HepG2 (cell line): ENCODE results near the gene ANKHD1. TPM values are rescaled to one million over a fixed set of nuclear protein-coding genes. Genes with fewer than 3 reads are reported as not detected.

ENCODE experiments used
- ARNT2 ChIP-seq: sonication (generic); formaldehyde crosslinking; IDR thresholded peaks from 2 replicates; pipeline ENCODE4 v1.8.0; 2022; ENCODE audit warnings: mild to moderate bottlenecking, low read depth, missing genetic modification reagents, moderate library complexity
- CCDC6 ChIP-seq: sonication (generic); formaldehyde crosslinking; IDR thresholded peaks from 2 replicates; pipeline ENCODE4 v1.8.1; 2022; ENCODE audit warnings: mild to moderate bottlenecking, missing genetic modification reagents, moderate library complexity
- DNMT1 ChIP-seq: sonication (generic); formaldehyde crosslinking; IDR thresholded peaks from 2 replicates; pipeline ENCODE4 v1.5.1; 2020; ENCODE audit warnings: mild to moderate bottlenecking, missing genetic modification reagents
- FOSL2 ChIP-seq: sonication (generic); formaldehyde crosslinking; IDR thresholded peaks from 2 replicates; pipeline ENCODE4 v1.4.0; 2020; ENCODE audit warnings: missing genetic modification reagents
- HMG20A ChIP-seq: IDR thresholded peaks from 2 replicates; pipeline ENCODE4 v1.6.1; 2016; ENCODE audit warnings: borderline replicate concordance
- HOXA3 ChIP-seq: sonication (generic); formaldehyde crosslinking; IDR thresholded peaks from 2 replicates; pipeline ENCODE4 v1.5.0; 2020; ENCODE audit warnings: missing genetic modification reagents
- PITX1 ChIP-seq: sonication (generic); formaldehyde crosslinking; IDR thresholded peaks from 2 replicates; pipeline ENCODE4 v1.5.1; 2020; ENCODE audit warnings: mild to moderate bottlenecking, missing genetic modification reagents
- RBFOX2 ChIP-seq: fragments of 200-400 bp; formaldehyde crosslinking; IDR thresholded peaks from 2 replicates; pipeline ENCODE4 v1.6.1; 2017; ENCODE audit warnings: low read depth, mild to moderate bottlenecking, low read length
- TAF1 ChIP-seq: sonication (generic); formaldehyde crosslinking; IDR thresholded peaks from 2 replicates; pipeline ENCODE4 v1.4.0; 2020; ENCODE audit warnings: missing genetic modification reagents
- TBX3 ChIP-seq: fragments of 450-650 bp; IDR thresholded peaks from 2 replicates; pipeline ENCODE4 v1.6.1; 2017; ENCODE audit warnings: antibody characterized with exemption, mild to moderate bottlenecking, inconsistent platforms, borderline replicate concordance
- ZKSCAN8 ChIP-seq: IDR thresholded peaks from 2 replicates; pipeline ENCODE4 v1.6.1; 2016; ENCODE audit warnings: borderline replicate concordance, missing genetic modification reagents, missing compliant biosample characterization
- ZNF24 ChIP-seq: fragments of 450-650 bp; IDR thresholded peaks from 2 replicates; pipeline ENCODE4 v1.6.1; 2017; ENCODE audit warnings: antibody characterized with exemption, mild to moderate bottlenecking
- ZNF713 ChIP-seq: sonication (generic); formaldehyde crosslinking; IDR thresholded peaks from 2 replicates; pipeline ENCODE4 v1.4.0; 2020; ENCODE audit warnings: mild to moderate bottlenecking, missing genetic modification reagents
- ZNF737 ChIP-seq: sonication (generic); formaldehyde crosslinking; IDR thresholded peaks from 2 replicates; pipeline ENCODE4 v1.5.0; 2020; ENCODE audit warnings: missing genetic modification reagents, mild to moderate bottlenecking, borderline replicate concordance
- polyA plus RNA-seq, 8 experiments: library from polyadenylated mRNA; depleted of rRNA in 3 of 8; stranded (reverse) in 7 of 8; unstranded in 1 of 8; fragments of >200 nt; fragmentation: Illumina TruSeq in 4 of 8; extraction: Trizol in 4 of 8; gene quantifications; 2 replicates each; pipeline versions ENCODE4 v1.2.1 to v1.2.3, GENCODE V29; 2011 to 2016; ENCODE audit warnings: low read depth in 4 of 8, missing spikeins in 1 of 8, mixed read lengths in 1 of 8; ENCODE audit not compliant: insufficient read depth in 1 of 8
- total RNA-seq, 5 experiments: library from RNA; depleted of rRNA; stranded (reverse); fragments of >200 nt; fragmentation: Illumina TruSeq; extraction: Trizol; gene quantifications; 2 replicates each; pipeline ENCODE4 v1.2.3, GENCODE V29; 2016; ENCODE audit warnings: low read depth in 1 of 5
- TF ChIP-seq, protein P1 (sequence below): sonication (generic); formaldehyde crosslinking; IDR thresholded peaks from 2 replicates; pipeline ENCODE4 v1.8.0; 2022; ENCODE audit warnings: missing genetic modification reagents, mild to moderate bottlenecking, inconsistent platforms, borderline replicate concordance
- TF ChIP-seq, protein P2 (sequence below): sonication (generic); formaldehyde crosslinking; IDR thresholded peaks from 2 replicates; pipeline ENCODE4 v1.4.0; 2020; ENCODE audit warnings: missing genetic modification reagents
- TF ChIP-seq, protein P3 (sequence below): IDR thresholded peaks from 2 replicates; pipeline ENCODE4 v1.6.1; 2016; ENCODE audit warnings: missing genetic modification reagents, missing compliant biosample characterization
- TF ChIP-seq, protein P4 (sequence below): sonication (generic); formaldehyde crosslinking; IDR thresholded peaks from 2 replicates; pipeline ENCODE4 v1.4.0; 2020; ENCODE audit warnings: missing genetic modification reagents

Gene ANKHD1
- total and polyA plus RNA-seq, 2 of the 13 experiments (the other 11 are each of a cell fraction or from before 2014, with no cell fraction given) = 69.9 to 82.0 TPM

DNA sequence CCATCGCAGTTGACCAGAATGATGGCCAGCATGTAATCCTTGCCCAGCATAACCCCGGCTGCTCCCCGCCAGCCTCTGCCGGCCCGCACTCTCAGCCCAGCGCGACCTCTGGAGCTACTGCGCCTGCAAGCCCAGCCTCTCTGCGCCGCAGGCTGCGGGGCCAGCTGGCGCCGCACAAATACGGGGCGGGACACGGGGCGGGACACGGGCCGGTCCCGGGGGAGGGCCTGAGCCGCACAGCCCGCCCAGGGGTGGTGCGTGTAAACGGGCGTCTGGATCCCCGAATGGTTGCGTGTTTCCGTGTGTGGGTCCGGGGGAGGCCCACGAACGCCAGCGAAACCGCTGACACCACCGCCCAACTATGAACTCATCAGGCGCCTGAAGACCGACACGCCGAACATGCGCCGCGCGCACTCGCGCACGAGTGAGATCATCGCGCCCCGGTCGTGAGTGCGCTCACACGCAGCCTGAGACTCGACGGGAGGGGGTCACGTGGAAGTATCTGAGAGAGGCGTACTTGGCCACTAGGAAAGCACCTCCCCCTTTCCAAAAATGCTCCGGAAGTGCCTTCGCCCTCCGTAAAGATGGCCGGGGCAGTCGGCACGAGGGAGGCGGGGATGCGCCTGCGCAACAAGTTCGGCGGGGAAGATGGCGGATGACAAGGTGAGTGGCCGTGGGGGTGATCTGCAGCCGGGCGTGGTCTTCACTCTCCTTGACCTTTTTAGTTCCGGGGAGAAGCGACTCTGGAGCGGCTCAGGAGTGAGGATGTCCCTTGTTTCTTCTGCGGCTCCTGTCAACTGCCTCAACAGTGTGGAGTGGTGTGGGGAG, 162.8 kb downstream of the ANKHD1 start, which contains the start of the genes APBB3 and SLC35A4 (continued):
- TF ChIP-seq, protein P1, sequence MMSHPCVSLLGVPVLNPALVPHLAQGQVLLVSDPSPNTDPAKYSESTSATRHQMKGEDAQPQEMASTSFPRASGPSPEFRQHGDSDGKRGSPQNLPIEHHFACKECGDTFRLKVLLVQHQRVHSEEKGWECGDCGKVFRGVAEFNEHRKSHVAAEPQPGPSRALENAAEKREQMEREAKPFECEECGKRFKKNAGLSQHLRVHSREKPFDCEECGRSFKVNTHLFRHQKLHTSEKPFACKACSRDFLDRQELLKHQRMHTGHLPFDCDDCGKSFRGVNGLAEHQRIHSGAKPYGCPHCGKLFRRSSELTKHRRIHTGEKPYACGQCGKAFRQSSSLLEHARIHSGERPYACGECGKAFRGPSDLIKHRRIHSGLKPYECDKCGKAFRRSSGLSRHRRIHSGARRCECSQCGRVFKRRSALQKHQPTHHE (CRISPR knock-in tag) = no peak
- TF ChIP-seq TBX3 (no peak), ZNF737 (no peak), HMG20A (CRISPR knock-in tag) (no peak), CCDC6 (CRISPR knock-in tag) (no peak), ZNF713 (CRISPR knock-in tag) (no peak), FOSL2 (CRISPR knock-in tag) (0 out of 2 replicates have a peak, but pooled peaks have one; percentile 5), ZNF24 (no peak), DNMT1 (CRISPR knock-in tag) (peak; percentile 60; the same call in 1 of the 2 replicates), ZKSCAN8 (CRISPR knock-in tag) (no peak), PITX1 (CRISPR knock-in tag) (no peak), ARNT2 (0 out of 2 replicates have a peak, but pooled peaks have one; percentile 30), TAF1 (CRISPR knock-in tag) (peak; percentile 34; the same call in 1 of the 2 replicates), HOXA3 (peak; percentile 85; the same call in 1 of the 2 replicates), RBFOX2 (peak; percentile 54; the same call in 1 of the 2 replicates)
- TF ChIP-seq, protein P2, sequence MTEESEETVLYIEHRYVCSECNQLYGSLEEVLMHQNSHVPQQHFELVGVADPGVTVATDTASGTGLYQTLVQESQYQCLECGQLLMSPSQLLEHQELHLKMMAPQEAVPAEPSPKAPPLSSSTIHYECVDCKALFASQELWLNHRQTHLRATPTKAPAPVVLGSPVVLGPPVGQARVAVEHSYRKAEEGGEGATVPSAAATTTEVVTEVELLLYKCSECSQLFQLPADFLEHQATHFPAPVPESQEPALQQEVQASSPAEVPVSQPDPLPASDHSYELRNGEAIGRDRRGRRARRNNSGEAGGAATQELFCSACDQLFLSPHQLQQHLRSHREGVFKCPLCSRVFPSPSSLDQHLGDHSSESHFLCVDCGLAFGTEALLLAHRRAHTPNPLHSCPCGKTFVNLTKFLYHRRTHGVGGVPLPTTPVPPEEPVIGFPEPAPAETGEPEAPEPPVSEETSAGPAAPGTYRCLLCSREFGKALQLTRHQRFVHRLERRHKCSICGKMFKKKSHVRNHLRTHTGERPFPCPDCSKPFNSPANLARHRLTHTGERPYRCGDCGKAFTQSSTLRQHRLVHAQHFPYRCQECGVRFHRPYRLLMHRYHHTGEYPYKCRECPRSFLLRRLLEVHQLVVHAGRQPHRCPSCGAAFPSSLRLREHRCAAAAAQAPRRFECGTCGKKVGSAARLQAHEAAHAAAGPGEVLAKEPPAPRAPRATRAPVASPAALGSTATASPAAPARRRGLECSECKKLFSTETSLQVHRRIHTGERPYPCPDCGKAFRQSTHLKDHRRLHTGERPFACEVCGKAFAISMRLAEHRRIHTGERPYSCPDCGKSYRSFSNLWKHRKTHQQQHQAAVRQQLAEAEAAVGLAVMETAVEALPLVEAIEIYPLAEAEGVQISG (CRISPR knock-in tag) = no peak; the same call in 1 of the 2 replicates
- TF ChIP-seq, protein P3, sequence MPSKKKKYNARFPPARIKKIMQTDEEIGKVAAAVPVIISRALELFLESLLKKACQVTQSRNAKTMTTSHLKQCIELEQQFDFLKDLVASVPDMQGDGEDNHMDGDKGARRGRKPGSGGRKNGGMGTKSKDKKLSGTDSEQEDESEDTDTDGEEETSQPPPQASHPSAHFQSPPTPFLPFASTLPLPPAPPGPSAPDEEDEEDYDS (CRISPR knock-in tag) = peak; percentile 37; the same call in 1 of the 2 replicates
- TF ChIP-seq, protein P4, sequence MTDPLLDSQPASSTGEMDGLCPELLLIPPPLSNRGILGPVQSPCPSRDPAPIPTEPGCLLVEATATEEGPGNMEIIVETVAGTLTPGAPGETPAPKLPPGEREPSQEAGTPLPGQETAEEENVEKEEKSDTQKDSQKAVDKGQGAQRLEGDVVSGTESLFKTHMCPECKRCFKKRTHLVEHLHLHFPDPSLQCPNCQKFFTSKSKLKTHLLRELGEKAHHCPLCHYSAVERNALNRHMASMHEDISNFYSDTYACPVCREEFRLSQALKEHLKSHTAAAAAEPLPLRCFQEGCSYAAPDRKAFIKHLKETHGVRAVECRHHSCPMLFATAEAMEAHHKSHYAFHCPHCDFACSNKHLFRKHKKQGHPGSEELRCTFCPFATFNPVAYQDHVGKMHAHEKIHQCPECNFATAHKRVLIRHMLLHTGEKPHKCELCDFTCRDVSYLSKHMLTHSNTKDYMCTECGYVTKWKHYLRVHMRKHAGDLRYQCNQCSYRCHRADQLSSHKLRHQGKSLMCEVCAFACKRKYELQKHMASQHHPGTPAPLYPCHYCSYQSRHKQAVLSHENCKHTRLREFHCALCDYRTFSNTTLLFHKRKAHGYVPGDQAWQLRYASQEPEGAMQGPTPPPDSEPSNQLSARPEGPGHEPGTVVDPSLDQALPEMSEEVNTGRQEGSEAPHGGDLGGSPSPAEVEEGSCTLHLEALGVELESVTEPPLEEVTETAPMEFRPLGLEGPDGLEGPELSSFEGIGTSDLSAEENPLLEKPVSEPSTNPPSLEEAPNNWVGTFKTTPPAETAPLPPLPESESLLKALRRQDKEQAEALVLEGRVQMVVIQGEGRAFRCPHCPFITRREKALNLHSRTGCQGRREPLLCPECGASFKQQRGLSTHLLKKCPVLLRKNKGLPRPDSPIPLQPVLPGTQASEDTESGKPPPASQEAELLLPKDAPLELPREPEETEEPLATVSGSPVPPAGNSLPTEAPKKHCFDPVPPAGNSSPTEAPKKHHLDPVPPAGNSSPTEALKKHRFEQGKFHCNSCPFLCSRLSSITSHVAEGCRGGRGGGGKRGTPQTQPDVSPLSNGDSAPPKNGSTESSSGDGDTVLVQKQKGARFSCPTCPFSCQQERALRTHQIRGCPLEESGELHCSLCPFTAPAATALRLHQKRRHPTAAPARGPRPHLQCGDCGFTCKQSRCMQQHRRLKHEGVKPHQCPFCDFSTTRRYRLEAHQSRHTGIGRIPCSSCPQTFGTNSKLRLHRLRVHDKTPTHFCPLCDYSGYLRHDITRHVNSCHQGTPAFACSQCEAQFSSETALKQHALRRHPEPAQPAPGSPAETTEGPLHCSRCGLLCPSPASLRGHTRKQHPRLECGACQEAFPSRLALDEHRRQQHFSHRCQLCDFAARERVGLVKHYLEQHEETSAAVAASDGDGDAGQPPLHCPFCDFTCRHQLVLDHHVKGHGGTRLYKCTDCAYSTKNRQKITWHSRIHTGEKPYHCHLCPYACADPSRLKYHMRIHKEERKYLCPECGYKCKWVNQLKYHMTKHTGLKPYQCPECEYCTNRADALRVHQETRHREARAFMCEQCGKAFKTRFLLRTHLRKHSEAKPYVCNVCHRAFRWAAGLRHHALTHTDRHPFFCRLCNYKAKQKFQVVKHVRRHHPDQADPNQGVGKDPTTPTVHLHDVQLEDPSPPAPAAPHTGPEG (CRISPR knock-in tag) = no peak
